Stomach (tissue), 9 donors: ENCODE measurements around the gene NSD1. TPM values are rescaled to one million over a fixed set of nuclear protein-coding genes. Genes with fewer than 3 reads are reported as not detected.
"Not testable (repeated sequence)": the region's sequence is repeated elsewhere in the genome, so short reads cannot be mapped to it uniquely, and the experiment has no call there.

Experiments
- DNase-seq, 2 donors: peaks; one replicate each; pipeline versions ENCODE4 v3.0.0 to v3.0.0-alpha.2; 2013 to 2019
- H3K27ac ChIP-seq, 5 donors: fragments of 200-600 bp in 4 of 5; sonication (generic) in 4 of 5; one replicate each; pipeline ENCODE4 v1.5.1; 2013 to 2019; ENCODE audit warnings: mild to moderate bottlenecking in 1 of 5, moderate library complexity in 1 of 5
- H3K27me3 ChIP-seq, 3 donors: fragments of 200-600 bp; sonication (generic); one replicate each; pipeline ENCODE4 v1.5.1; 2017 to 2019; ENCODE audit warnings: mixed run types in 1 of 3
- H3K36me3 ChIP-seq, 4 donors: fragments of 200-600 bp; sonication (generic); 1 replicate in 3 of 4; 2 replicates in 1 of 4; pipeline ENCODE4 v1.5.1; 2016 to 2019
- H3K4me1 ChIP-seq, 4 donors: fragments of 200-600 bp; sonication (generic); one replicate each; pipeline ENCODE4 v1.5.1; 2016 to 2019
- H3K4me3 ChIP-seq, 4 donors: fragments of 200-600 bp; sonication (generic) in 3 of 4; one replicate each; pipeline ENCODE4 v1.5.1; 2016 to 2019; ENCODE audit warnings: mild to moderate bottlenecking in 1 of 4
- H3K9me3 ChIP-seq, 4 donors: fragments of 200-600 bp; sonication (generic); one replicate each; pipeline ENCODE4 v1.5.1; 2016 to 2019
- EP300 ChIP-seq: sonication (generic); formaldehyde crosslinking; IDR thresholded peaks from one replicate; pipeline ENCODE4 v1.6.1; 2017; ENCODE audit warnings: antibody characterized with exemption
- POLR2A ChIP-seq, 4 donors: fragments of 450-650 bp; IDR thresholded peaks; one replicate each; pipeline ENCODE4 v1.6.1; 2016; ENCODE audit warnings: antibody characterized with exemption in 4 of 4, control low read depth in 2 of 4, mild to moderate bottlenecking in 1 of 4, moderate library complexity in 1 of 4
- POLR2AphosphoS5 ChIP-seq, 3 donors: sonication (generic); formaldehyde crosslinking; IDR thresholded peaks; one replicate each; pipeline ENCODE4 v1.6.1; 2016; ENCODE audit warnings: antibody characterized with exemption in 3 of 3
- WGBS, 5 donors: extraction: QIAGEN DNeasy Blood & Tissue Kit in 3 of 5; methylation state at CpG; one replicate each; pipeline versions ENCODE4 v1.1.5 to v1.1.7; 2013 to 2018; 5-methylcytosine and 5-hydroxymethylcytosine counted together
- intact Hi-C: fragments of 100-400 bp; cut with DNase I; formaldehyde crosslinking; loops from one replicate; pipeline ENCODE4 v1.15.1; 2023; ENCODE audit warnings: low total_unique reads
- polyA plus RNA-seq, 3 donors: library from polyadenylated mRNA; stranded (reverse); fragments of 200-250 nt; gene quantifications; one replicate each; pipeline ENCODE4 v1.2.3, GENCODE V29; 2013
- total RNA-seq, 5 donors: library from RNA; depleted of rRNA; stranded (reverse); fragments of >200 nt; gene quantifications; one replicate each; pipeline versions ENCODE4 v1.1.0 to v1.2.3, GENCODE V29; 2014 to 2016
- TF ChIP-seq, protein P1 (sequence below), 7 experiments: fragments of 450-650 bp in 4 of 7; fragments of 200-600 bp in 3 of 7; sonication (generic) in 3 of 7; IDR thresholded peaks; one replicate each; pipeline ENCODE4 v1.5.1; 2016 to 2019; ENCODE audit warnings: antibody characterized with exemption in 7 of 7, control low read depth in 2 of 7, mild to moderate bottlenecking in 1 of 7
- donor health status: healthy with polysubstance abuse.
- donor health status: Bipolar disorder and iron deficiency.
- donor health status: healthy.

NSD1 gene
- total and polyA plus RNA-seq, 8 donors, result 5.1 to 69.9 (median 23.5) TPM

DNA sequence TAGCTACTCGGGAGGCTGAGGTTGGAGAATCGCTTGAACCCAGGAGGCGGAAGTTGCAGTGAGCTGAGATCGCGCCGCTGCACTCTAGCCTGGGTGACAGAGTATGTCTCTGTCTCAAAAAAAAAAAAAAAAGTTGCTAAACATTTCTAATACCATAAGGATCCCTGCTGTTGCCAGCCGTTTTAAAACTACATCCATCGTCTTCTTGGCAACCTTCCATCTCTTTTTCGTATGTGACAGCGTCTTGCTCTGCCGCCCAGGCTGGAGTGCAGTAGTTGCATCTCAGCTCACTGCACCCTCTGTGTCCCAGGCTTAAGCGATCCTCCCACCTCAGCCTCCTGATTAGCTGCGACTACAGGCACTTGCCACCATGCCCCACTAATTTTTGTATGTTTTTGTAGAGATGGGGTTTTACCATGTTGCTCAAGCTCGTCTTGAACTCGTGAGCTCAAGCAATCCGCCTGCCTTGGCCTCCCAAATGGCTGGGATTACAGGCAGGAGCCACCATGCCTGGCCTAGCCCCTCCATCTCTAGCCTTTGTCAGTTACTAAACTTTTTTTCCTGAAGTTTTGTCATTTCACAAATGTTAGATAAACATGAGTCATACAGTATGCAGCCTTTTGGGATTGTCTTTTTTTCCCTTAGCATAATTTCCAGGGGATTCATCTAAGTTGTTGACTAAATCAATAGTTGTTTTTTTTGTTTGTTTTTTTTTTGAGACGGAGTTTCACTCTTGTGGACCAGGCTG is 13.5 kb downstream of the NSD1 start:
- peaks cover 16 to 99% (median 95%) of the 10 kb centered on the region in 4 donors for H3K36me3 ChIP-seq
- WGBS, 5 donors, result 81 to 89% (median 86%) methylated on average over 17 of the region's 17 CpGs
- DNase-seq, result peak in 1 of 2 donors; percentile 13

GRCh38 chr5:177150061-177150460 is 16.5 kb downstream of the NSD1 start:
- H3K4me3 ChIP-seq, DNase-seq, intact Hi-C loops, H3K9me3 ChIP-seq, H3K27me3 ChIP-seq, H3K27ac ChIP-seq: not testable (repeated sequence)
- Histone ChIP-seq H3K4me1 (peaks cover 0 to 19% (median 7%) of the 10 kb centered on the region in 4 donors), H3K36me3 (peaks cover 12 to 79% (median 73%) of the 10 kb centered on the region in 4 donors)
- WGBS, 5 donors, result 94 to 96% (median 95%) methylated on average over 17 of the region's 17 CpGs

More for the DNA sequence above, 13.5 kb downstream of the NSD1 start:
- Histone ChIP-seq H3K4me1 (peaks cover 0 to 16% (median 7%) of the 10 kb centered on the region in 4 donors), H3K27me3 (no peaks in the 10 kb centered on the region), H3K9me3 (no peaks in the 10 kb centered on the region), H3K27ac (no peak overlapping the region), H3K4me3 (no peak overlapping the region)
- intact Hi-C loops, result no loop called here
- TF ChIP-seq POLR2AphosphoS5 (IDR thresholded peaks at IDR 0.05) (no peak), EP300 (no peak), POLR2A (IDR thresholded peaks at IDR 0.05) (no peak)
- TF ChIP-seq, protein P1, sequence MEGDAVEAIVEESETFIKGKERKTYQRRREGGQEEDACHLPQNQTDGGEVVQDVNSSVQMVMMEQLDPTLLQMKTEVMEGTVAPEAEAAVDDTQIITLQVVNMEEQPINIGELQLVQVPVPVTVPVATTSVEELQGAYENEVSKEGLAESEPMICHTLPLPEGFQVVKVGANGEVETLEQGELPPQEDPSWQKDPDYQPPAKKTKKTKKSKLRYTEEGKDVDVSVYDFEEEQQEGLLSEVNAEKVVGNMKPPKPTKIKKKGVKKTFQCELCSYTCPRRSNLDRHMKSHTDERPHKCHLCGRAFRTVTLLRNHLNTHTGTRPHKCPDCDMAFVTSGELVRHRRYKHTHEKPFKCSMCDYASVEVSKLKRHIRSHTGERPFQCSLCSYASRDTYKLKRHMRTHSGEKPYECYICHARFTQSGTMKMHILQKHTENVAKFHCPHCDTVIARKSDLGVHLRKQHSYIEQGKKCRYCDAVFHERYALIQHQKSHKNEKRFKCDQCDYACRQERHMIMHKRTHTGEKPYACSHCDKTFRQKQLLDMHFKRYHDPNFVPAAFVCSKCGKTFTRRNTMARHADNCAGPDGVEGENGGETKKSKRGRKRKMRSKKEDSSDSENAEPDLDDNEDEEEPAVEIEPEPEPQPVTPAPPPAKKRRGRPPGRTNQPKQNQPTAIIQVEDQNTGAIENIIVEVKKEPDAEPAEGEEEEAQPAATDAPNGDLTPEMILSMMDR (IDR thresholded peaks at IDR 0.05), result no peak

DNA sequence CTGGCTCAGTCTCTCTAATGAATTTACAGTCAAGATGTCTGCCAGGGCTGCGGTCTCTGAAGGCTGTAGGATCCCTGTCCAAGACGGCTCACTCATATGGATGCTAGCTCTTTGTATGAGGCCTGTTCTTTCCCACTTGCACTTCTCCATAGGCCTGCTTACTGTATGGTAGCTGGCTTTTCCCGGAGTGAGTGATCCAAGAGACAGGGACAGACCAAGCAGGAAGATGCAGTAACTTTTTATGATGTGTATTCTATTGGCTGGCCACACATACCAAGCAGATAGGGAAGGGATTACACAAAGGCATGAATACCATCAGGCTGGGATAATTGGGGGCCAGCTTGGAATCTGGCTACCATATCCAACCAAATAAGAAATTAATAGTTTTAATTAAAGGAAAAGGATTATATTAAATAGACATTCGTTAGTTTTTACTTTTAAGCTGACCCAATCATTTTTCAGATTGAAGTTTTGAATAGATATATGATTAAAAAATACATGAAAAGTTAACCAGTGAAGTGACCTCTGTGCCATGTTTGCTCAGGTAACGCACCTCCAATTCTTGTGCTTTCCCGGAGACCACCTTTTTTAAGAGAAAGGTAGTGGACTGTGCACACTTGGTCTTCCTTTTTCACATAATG is 20.6 kb downstream of the NSD1 start:
- intact Hi-C loops, result no loop called here
- peaks cover 4 to 44% (median 38%) of the 10 kb centered on the region in 4 donors for H3K36me3 ChIP-seq
- 78 to 89% (median 82%) methylated on average over 6 of the region's 6 CpGs for WGBS, 5 donors
- TF ChIP-seq EP300 (no peak), POLR2AphosphoS5 (IDR thresholded peaks at IDR 0.05) (no peak), POLR2A (IDR thresholded peaks at IDR 0.05) (no peak)
- TF ChIP-seq, protein P1 (IDR thresholded peaks at IDR 0.05), result no peak
- DNase-seq, result peak in 1 of 2 donors; percentile 10
- no peaks in the 10 kb centered on the region for H3K27me3 ChIP-seq
- no peaks in the 10 kb centered on the region for H3K9me3 ChIP-seq
- H3K4me1 ChIP-seq, result peaks cover 0 to 25% (median 9%) of the 10 kb centered on the region in 4 donors
- no peak overlapping the region for H3K4me3 ChIP-seq
- no peak overlapping the region for H3K27ac ChIP-seq

- no peak overlapping the region for H3K4me3 ChIP-seq
- no peaks in the 10 kb centered on the region for H3K27me3 ChIP-seq
- peaks cover 13 to 55% (median 30%) of the 10 kb centered on the region in 4 donors for H3K36me3 ChIP-seq
- H3K4me1 ChIP-seq, result peaks cover 0 to 17% (median 2%) of the 10 kb centered on the region in 4 donors
- intact Hi-C loops, result no loop called here
- no peak overlapping the region for H3K27ac ChIP-seq
- WGBS, 5 donors, result 93 to 100% (median 97%) methylated on average over 4 to 6 of the region's 6 CpGs
- TF ChIP-seq EP300 (no peak), POLR2AphosphoS5 (IDR thresholded peaks at IDR 0.05) (no peak), POLR2A (IDR thresholded peaks at IDR 0.05) (no peak)
- TF ChIP-seq, protein P1 (IDR thresholded peaks at IDR 0.05), result no peak
- DNase-seq, result no peak
- no peaks in the 10 kb centered on the region for H3K9me3 ChIP-seq
Observed at GRCh38 chr5:177162379-177162778, 28.8 kb downstream of the NSD1 start.
